HEK293T (cell line): ENCODE measurements around the gene TBL1XR1.

Source experiments
- ARNT ChIP-seq: fragments of 450-650 bp; IDR thresholded peaks from 2 replicates; pipeline ENCODE4 v1.6.1; 2017; ENCODE audit warnings: mild to moderate bottlenecking
- BHLHE40 ChIP-seq: fragments of 450-650 bp; IDR thresholded peaks from 2 replicates; pipeline ENCODE4 v1.6.1; 2016; ENCODE audit warnings: mild to moderate bottlenecking, moderate library complexity, borderline replicate concordance
- CTBP1 ChIP-seq: fragments of 450-650 bp; IDR thresholded peaks from 2 replicates; pipeline ENCODE4 v1.6.1; 2016; ENCODE audit warnings: borderline replicate concordance
- ELF4 ChIP-seq: fragments of 450-650 bp; IDR thresholded peaks from 2 replicates; pipeline ENCODE4 v1.6.1; 2017; ENCODE audit warnings: antibody characterized with exemption
- FOXA1 ChIP-seq: fragments of 450-650 bp; IDR thresholded peaks from 2 replicates; pipeline ENCODE4 v1.6.1; 2016; ENCODE audit warnings: mild to moderate bottlenecking
- FOXK2 ChIP-seq: fragments of 450-650 bp; IDR thresholded peaks from 2 replicates; pipeline ENCODE4 v1.6.1; 2016; ENCODE audit warnings: mild to moderate bottlenecking
- FOXM1 ChIP-seq: fragments of 450-650 bp; IDR thresholded peaks from 2 replicates; pipeline ENCODE4 v1.6.1; 2017; ENCODE audit warnings: mild to moderate bottlenecking, borderline replicate concordance
- HDGF ChIP-seq: fragments of 450-650 bp; IDR thresholded peaks from 2 replicates; pipeline ENCODE4 v1.6.1; 2017; ENCODE audit warnings: antibody characterized with exemption, borderline replicate concordance
- NFRKB ChIP-seq: fragments of 450-650 bp; IDR thresholded peaks from 2 replicates; pipeline ENCODE4 v1.6.1; 2016; ENCODE audit warnings: mild to moderate bottlenecking, moderate library complexity
- SP1 ChIP-seq: fragments of 450-650 bp; IDR thresholded peaks from 2 replicates; pipeline ENCODE4 v1.6.1; 2017
- SUZ12 ChIP-seq: fragments of 450-650 bp; IDR thresholded peaks from 2 replicates; pipeline ENCODE4 v1.6.1; 2016; ENCODE audit warnings: mild to moderate bottlenecking
- TARDBP ChIP-seq: fragments of 450-650 bp; IDR thresholded peaks from 2 replicates; pipeline ENCODE4 v1.6.1; 2016
- ZNF384 ChIP-seq: fragments of 450-650 bp; IDR thresholded peaks from 2 replicates; pipeline ENCODE4 v1.6.1; 2016

- TF ChIP-seq FOXM1 (no peak), ARNT (no peak), HDGF (no peak), TARDBP (no peak), ELF4 (no peak), NFRKB (no peak), BHLHE40 (no peak), FOXK2 (no peak), ZNF384 (no peak), CTBP1 (no peak), SP1 (no peak), SUZ12 (no peak), FOXA1 (no peak)
Measured at GRCh38 chr3:177136741-177137140, 60.5 kb downstream of the TBL1XR1 start.
